Measurements from ENCODE around the gene PPEF2.

DNA sequence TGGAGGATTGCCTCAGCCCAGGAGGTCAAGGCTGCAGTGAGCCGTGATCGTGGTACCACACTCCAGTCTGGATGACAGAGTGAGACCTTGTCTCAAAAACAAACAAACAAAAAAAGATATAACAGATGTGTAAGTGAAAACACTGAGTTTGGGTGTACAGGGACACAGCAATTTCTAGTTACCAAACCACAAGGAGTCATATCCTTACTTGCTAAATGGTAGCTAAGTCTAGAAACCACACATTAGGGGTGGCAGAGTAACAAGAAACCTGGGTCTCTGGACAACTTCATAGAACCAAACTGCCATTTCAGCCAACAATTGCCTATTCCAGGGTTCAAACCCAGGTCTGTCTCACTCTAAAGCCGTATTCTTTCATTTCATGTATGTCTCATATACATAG lies 20.8 kb downstream of the PPEF2 start:
- TF ChIP-seq, protein P1, sequence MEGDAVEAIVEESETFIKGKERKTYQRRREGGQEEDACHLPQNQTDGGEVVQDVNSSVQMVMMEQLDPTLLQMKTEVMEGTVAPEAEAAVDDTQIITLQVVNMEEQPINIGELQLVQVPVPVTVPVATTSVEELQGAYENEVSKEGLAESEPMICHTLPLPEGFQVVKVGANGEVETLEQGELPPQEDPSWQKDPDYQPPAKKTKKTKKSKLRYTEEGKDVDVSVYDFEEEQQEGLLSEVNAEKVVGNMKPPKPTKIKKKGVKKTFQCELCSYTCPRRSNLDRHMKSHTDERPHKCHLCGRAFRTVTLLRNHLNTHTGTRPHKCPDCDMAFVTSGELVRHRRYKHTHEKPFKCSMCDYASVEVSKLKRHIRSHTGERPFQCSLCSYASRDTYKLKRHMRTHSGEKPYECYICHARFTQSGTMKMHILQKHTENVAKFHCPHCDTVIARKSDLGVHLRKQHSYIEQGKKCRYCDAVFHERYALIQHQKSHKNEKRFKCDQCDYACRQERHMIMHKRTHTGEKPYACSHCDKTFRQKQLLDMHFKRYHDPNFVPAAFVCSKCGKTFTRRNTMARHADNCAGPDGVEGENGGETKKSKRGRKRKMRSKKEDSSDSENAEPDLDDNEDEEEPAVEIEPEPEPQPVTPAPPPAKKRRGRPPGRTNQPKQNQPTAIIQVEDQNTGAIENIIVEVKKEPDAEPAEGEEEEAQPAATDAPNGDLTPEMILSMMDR (IDR thresholded peaks at IDR 0.05): no peak
- TF ChIP-seq ZFX (IDR thresholded peaks at IDR 0.05; ENCODE audit: borderline replicate concordance): no peak
